Inflammatory macrophage treated with lipopolysaccharide for 4 hours (primary cell): ENCODE data around the gene AGBL1.

Experiments
- DNase-seq: peaks from one replicate; pipeline ENCODE4 v3.0.0-alpha.2; 2020

AGBL1 gene

DNA sequence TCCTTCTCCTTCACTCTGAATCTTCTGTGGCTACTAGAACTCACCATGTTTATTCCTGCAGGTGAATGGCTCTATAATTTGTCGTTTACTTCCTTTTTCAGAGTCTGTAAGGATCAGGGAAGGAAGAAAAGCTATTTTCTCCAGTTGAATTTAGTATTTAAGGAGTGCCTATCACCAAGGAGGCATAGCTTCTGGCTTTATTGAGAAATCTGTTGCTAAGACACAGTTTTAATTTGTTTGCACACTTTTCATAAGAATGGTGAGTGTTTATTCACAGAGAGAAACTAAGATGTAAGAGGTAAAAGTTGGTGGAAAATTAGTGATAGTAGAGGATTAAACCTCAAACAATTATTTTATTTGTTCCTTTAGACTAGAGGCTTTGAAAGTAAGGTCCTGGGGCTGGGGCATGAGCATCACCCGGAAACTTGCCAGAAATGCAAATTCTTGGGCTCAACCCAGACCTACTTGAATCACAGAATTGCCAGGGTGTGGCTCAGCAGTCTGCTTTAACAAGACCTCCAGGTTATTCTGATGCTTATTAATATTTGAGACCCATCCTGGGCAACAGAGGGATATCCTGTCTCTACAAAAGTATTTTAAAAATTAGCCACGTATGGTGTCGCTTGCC, 461.3 kb downstream of the AGBL1 start:
- DNase-seq: no peak

GRCh38 chr15:86541540-86541939, 461.9 kb downstream of the AGBL1 start:
- no peak for DNase-seq

DNA sequence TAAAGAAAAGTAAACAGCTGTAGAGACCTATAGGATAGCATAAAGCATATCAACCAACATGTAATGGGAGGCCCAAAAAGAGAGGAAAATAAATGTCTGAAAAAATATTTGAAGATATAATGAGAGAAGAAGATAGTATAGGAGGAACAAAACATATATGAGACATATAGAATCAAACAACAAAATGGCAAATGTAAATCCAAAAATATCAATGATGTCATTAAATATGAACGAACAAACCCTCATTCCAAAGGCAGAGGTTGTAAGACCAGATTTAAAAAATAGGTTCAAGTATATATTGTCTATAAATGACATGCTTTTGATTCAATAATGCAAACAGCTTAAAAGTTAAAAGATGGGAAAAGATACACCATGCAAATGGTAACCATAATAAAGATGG, 470.4 kb downstream of the AGBL1 start:
- DNase-seq: no peak

GRCh38 chr15:86553108-86553507, 473.4 kb downstream of the AGBL1 start:
- no peak for DNase-seq

DNA sequence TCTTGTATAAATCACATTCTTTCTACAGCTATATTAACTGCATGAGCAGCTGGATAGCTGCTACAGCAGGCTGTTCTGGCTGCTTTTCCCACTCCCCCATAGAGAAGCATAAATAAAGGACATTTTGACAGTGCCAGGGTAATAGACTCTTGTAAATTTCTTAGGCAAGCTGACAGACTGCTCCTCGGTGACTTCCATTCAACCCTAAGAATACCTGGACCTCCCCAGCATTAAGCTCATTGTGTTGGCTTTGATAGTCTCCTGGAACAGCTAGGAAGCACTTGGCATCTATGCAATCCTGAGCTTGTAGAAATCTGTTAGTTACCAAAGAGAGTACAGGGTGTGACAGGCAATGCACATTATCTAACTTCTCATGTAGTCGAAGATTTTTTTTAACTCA, 475.4 kb downstream of the AGBL1 start:
- no peak for DNase-seq

DNA sequence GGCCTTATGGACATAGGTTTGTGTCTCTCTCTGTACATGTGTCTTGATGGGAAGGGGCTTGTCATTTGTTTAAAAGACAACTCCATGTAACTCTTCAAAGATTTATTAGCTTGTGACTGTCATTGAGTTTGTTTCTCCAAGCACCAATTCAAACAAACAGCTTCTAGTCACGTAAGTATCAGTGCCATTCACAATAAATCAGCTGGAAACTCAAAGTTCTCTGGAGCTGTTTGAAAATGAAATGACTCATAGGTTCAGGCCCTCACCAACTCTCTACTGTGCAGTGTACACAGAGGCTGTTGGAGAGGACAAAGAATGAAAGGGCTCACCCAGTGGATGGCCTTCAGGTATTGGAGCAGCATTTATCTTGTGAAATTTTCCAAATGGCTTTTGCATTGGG, 476.3 kb downstream of the AGBL1 start:
- DNase-seq: no peak

DNA sequence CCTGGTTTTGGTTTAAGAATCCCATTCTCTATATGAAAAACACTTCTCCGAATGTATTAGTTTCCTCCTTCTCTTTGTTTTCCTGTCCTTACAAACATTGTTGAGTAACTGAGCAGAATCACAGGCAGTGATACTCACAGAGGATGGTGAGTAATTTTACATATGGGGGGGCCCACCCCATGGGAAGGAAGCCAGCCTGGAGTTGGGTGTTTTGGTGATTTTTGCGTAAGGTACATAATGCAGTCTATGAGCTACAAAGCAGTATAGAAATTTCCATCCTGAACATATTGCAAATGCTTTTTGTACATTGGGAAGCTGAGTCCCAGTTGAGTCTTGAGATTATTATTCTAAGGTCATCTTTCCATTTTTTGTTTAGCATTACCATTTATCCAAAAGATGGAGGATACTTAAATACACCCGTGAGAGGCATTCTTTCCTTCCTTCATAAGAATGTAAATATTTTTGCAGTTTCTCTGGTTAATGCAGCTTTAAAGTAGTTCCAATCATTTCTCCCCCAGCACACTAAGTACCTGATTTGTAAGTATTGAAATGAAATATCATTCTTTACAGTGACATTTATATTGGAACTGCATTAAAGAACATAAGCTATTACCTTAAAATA, 476.8 kb downstream of the AGBL1 start:
- DNase-seq: no peak

GRCh38 chr15:86557018-86557550, 477.4 kb downstream of the AGBL1 start:
- no peak for DNase-seq

GRCh38 chr15:86558252-86558651, 478.6 kb downstream of the AGBL1 start:
- DNase-seq: no peak

- DNase-seq: no peak
Measured at GRCh38 chr15:86558686-86559085, 479.0 kb downstream of the AGBL1 start.

GRCh38 chr15:86568378-86568777, 488.7 kb downstream of the AGBL1 start:
- DNase-seq: no peak

- DNase-seq: no peak
Measured at GRCh38 chr15:86570738-86571137, 491.1 kb downstream of the AGBL1 start.

GRCh38 chr15:86571873-86572272, 492.2 kb downstream of the AGBL1 start:
- no peak for DNase-seq

DNA sequence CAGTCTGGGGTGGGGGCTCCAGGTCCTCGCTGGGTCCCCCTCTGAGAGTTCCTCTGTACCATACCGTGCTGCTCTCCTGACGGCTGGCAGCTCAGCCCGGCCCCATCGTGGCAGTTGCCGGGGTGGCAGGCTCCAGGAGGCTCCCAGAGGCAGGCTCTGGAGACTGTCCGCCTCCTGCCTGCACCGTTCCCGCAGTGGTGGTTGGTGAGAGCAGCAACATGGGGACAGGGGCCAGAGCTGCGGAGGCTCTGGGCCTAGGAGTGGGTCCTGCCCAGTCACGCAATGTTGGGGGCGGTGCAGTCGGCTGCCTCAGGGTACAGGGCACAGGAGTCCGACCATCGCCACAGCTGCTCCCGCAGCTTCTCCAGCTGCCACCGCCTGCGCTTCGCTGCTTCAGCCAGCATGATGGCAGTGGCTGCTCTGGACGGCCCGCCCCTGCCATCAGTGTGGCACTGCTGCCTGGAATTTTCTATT, 492.7 kb downstream of the AGBL1 start:
- no peak for DNase-seq

GRCh38 chr15:86573476-86573875, 493.8 kb downstream of the AGBL1 start:
- DNase-seq: no peak

- DNase-seq: no peak
Measured at GRCh38 chr15:86588413-86588812, 508.7 kb downstream of the AGBL1 start.

DNA sequence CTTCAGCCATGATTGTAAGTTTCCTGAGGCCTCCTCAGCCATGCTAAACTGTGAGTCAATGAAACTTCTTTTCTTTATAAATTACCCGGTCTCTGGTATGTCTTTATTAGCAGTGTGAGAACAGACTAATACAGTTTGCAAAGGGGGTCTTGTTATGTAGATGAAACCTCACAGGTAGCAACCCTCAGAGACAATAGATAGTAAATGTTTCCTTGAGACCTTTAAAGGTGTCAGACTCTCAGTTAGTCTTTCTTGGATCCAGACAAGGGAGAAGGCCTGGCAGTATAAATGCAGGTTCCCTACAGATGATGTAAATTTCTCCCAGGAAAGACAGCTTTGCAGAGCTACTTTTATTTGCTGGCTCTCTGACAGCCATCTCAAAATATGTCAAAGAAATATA, 510.8 kb downstream of the AGBL1 start:
- no peak for DNase-seq

DNA sequence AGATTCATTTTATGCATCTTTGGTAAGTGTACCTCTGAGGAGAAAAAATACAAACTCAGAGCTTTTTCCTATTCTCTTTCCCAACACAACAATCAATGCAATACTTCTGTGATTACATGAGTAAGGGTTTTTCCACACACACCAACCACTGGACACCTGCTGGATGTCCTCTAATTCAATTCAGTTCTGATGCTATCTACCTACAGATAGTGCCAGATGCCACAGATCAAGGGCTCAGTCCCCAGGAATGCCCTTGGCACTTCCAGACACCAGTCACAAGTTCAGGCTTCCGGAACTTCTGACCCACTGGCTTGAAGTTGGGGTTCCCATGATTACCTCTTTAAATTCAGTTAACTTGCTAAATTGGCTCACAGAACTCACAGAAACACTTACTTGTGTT, 511.5 kb downstream of the AGBL1 start:
- no peak for DNase-seq

- DNase-seq: no peak
Measured at GRCh38 chr15:86591994-86592735, 512.5 kb downstream of the AGBL1 start.

GRCh38 chr15:86595741-86596140, 516.1 kb downstream of the AGBL1 start:
- no peak for DNase-seq

DNA sequence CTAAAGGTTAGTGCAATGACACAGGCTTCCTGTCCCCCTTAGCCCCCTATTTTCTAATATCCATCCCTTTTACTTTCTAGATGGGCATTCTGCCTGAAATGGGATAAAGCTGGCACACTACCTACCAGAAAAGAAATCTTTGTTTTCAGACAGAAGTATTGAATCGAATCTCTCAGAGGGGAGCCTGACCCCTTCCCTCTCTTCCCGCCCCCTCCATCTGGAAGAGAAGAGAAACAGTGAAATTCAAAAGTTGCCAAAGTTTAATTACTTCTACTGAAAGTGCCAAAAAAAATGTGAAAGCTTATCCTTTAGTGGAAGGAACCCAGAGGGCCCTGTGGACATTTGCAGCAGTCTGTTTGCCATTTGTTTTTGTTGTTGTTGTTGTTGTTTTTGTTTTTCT, 523.8 kb downstream of the AGBL1 start:
- DNase-seq: no peak

DNA sequence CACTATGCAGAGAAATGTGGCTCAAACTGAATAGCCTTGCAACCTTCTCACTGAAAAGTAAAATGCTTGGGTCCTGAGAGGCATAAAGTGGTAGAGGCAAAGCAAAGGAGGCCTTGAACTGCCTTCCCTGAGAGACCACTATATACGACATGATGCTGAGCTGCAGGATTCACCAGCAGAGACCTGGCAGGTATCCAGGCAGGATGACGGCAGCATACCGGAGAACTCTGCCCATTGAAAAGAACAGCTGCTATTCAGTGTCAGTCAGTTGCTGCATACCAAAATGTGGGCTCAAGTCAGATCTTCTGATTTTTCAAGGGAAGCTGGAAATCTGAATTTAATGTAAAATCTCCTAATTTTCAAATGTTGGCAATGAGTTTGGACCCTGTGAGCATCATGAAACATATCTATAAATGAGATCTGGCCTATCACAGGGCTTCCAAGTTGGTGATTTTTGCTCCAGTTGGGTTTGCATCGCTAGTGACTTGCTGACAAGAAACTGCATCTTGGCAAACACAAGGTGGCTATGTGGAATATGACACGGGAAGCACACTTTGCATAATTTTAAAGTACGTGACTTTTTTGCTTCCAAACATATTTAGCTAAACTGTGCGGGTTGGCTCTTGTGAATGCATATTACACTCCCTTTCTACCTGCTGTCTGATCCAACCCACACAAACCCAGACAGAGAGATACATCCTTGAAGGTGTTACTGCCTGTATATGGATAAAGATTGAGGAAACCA, 529.0 kb downstream of the AGBL1 start:
- DNase-seq: no peak

DNA sequence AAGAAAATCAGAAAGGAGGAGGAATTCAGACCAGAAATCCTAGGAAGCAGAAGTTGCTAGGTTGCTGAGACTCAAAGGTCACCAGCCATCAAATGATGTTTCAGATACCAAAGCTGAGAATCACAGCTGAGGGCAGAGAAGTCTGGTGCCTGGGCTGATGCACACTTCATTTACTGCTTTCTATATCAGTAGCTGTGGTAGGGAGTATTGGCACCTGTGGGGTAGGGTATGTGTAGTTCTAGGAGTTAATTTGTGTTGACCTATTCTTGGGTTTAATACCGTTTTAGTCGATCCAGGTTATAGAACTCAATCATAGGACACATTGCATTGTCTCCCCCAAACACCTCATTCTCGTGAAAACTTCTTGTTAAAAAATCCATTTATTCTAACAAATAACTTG, 529.6 kb downstream of the AGBL1 start:
- no peak for DNase-seq
